Stimulated activated CD4-positive, alpha-beta T cell treated with anti-CD3 and anti-CD28 coated beads, Interleukin-4, amount 100 ng/mL, for 1 hour (primary cell): ENCODE results near the gene CARD6.
"Not testable (repeated sequence)": the region's sequence is repeated elsewhere in the genome, so short reads cannot be mapped to it uniquely, and the experiment has no call there.

Experiments used
- DNase-seq: peaks from one replicate; pipeline ENCODE4 v3.0.0-alpha.2; 2020

Gene CARD6

DNA sequence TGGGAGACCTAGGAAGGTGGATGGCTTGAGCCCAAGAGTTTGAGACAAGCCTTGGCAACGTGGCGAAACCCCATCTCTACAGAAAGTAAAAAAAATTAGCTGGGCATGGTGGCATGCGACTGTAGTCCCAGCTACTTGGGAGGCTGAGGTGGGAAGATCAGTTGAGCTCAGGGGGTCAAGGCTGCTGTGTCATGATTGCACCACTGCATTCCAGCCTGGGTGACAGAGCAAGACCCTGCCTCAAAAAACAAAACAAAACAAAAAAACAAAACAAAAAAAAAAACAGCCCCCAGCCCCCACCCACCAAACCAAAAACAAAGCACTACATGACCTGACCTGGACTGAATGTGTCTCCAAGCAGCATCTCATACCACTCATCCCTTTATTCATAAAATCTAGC is 34.8 kb downstream of the CARD6 start:
- no peak for DNase-seq

DNA sequence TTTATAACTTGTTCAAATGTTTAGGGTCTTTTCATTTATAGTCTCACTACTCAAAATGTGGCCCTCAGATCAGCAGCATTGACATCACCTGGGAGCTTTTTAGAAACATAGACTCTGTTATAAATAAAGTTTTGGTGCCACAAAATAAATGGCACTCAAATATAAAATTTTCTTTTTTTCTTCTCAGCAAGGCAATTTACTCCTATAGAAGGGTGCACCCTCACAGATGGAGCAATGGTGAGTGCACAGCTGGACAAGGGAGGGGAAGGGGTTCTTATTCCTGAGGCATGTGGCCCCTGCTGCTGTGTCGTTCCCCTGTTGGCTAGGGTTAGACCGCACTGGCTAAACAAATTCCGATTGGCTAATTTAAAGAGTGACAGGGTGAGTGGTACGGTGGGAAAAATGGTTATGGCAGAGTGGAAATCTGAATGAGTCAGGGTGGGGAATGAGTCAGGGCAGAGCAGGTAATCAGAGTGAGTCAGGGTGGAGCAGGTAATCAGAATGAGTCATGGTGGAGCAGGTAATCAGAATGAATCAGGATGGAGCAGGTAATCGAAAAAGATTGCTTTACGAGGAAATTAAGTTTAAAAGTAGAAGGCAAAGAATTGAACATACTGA is 36.3 kb downstream of the CARD6 start:
- DNase-seq = no peak

DNA sequence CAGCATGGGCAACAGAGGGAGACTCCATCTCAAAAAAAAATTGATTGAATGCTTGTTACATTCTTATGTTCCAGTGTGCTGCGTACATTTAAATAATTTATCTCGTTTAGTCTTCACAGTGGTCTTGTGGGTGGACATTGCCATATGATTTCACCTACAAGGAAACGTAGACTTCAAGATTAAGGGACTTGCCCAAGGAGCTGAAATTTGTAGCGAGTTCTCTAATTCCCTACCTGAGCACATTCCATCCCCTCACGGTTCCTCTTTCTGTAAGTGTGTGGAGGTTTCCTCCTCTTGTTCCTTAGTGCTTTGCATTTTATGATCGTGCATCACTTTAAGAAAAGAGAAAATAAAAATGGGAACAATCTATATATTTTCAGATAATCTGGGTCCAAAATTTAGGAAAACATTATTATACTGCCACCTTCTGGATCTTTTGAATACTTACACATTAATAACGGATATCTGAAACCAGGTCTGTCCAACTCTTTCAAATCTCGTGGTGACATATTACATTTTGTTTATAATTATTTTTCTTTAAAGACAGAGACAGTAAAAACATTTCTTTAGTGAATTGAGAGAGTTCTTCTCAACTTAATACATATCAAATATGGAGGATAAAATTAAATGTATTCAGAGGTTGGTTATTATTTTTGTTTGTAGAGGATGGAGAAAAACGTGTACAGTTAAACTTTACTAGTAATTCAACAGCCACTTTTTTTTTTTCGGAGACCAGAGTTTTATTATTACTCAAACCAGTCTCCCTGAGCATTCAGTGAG is 38.2 kb downstream of the CARD6 start:
- no peak for DNase-seq

DNA sequence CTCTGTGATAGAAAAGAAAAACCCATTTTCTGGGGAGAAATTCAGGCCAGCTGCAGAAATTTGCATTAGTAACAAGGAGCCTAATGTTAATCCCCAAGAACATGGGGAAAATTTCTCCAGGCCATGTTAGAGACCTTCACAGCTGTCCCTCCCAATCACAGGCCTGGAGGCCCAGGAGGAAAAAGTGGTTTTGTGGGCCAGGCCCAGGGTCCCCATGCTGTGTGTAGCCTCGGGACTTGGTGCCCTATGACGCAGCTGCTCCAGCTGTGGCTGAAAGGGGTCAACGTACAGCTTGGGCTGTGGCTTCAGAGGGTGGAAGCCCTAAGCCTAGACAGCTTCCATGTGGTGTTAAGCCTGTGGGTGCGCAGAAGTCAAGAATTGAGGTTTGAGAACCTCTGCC is 41.1 kb downstream of the CARD6 start:
- no peak for DNase-seq

DNA sequence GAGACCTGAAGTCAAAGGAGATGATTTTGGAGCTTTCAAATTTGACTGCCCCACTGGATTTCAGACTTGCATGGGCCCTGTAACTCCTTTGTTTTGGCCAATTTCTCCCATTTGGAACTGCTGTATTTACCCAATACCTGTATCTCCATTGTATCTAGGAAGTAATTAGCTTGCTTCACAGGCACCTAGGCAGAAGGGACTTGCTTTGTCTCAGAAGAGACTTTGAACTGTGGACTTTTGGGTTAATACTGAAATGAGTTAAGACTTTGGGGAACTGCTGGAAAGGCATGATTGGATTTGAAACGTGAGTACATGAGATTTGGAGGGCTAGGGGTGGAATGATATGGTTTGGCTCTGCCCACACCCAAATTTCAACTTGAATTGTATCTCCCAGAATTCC is 41.9 kb downstream of the CARD6 start:
- not testable (repeated sequence) for DNase-seq

DNA sequence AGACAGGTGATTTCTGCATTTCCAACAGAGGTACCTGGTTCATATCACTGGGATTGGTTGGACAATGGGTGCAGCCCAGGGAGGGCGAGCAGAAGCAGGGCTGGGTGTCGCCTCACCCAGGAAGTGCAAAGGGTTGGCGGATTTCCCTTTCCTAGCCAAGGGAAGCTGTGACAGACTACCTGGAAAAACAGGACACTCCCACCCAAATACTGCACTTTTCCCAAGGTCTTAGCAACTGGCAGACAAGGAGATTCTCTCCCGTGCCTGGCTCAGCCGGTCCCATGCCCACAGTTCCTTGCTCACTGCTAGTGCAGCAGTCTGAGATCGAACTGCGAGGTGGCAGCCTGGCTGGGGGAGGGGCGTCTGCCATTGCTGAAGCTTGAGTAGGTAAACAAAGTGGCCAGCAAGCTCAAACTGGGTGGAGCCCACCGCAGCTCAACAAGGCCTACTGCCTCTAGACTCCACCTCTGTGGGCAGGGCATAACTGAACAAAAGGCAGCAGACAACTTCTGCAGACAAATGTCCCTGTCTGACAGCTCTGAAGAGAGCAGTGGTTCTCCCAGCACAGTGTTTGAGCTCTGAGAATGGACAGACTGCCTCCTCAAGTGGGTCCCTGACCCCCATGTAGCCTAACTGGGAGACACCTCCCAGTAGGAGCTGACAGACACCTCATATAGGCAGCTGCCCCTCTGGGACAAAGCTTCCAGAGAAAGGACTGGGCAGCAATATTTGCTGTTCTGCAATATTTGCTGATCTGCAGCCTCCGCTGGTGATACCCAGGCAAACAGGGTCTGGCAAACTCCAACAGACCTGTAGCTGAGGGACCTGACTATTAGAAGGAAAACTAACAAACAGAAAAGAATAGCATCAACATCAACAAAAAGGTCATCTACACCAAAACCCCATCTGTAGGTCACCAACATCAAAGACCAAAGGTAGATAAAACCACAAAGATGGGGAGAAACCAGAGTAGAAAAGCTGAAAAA is 54.6 kb downstream of the CARD6 start:
- not testable (repeated sequence) for DNase-seq

DNA sequence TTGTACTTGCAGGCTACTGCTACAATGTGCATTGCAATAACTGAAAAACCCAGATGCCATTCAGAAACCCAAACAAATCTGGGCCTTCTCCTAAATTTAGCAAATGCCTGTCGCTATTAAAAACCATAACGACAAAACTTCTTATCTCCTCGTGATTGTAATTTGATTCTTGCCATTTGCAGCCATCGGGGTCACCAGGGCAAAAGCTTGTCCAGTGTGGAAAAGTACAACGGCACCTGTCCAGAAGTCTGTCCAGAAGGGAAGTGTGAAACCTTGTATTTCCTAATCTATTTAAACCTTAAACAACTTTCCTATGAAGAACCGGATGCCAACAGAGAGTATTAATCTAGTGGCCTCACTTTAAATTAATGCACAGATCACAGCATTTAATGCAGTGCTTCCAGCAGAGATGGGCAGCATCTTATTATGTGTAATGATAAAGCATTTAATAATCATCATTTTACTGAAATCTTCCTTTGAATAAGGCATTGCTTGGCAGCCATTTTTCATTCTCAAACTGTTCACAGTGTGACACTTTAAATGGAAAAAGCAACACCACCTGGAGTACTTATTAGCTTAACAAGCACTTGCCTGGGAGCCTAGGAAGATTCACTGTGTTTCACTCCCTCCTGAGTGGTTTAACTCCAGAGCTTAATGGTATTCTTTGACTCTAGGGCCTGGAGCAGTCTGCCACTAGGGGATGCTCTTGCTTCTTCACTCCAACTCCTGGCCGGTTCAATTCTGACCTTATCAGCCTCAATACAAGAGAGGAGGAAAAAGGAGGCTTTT is 63.2 kb downstream of the CARD6 start:
- peak; percentile 12 for DNase-seq

DNA sequence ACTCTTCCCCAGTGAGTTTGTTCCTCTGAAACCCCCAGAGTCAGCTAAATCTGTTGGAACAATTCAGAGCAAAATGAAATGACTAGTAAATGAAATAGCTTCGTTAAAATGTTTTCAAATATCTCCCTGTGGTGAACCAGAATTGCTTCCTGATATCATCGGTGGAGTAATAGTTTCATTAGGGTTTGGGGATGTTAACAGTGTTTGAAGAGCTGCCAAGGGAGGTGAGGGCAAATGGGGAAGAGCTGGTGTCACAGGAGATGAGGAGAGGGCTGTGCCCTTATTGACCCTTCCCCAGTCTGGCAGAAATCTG is 63.8 kb downstream of the CARD6 start:
- no peak for DNase-seq

DNA sequence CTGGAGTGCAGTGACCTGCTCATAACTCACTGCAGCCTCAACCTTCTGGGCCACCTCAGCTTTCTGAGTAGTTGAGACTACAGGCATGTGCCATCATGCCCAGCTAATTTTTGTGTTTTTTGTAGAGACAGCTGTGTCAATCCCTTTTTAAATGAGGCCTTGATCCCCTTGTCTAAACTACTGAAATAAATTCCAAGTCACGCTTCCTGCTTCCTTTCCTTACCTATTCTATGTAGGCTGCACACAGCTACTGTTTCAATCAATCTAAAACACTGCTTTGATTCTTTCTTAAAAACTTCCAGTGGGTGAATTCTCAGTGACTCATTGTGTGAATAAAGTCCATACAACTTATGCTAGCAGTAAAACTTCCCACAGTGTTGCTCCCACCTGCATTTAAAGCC is 65.2 kb downstream of the CARD6 start:
- DNase-seq = no peak

DNA sequence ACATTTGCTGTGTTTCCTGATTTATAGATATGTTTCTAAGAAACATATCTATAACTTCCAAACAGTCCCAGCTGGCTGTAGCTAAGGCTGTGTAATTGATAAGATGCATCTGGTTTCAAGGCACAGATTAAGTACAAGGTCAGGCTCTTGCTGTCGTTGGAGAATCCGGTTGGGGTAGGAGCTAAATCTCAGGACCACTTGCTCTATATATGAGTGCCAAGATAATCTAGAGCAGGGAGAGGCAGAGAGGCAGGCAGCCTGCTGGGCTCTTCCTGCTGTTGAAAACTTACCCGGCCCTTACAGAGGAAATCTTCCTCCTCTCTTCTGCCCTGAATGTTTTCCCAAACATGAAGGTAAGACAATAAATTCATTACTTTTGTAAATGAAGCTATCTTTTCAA is 68.1 kb downstream of the CARD6 start, which contains the start of gene C7:
TSS of gene C7 (plus strand) at position 234 of the 400 bp plus-strand sequence. CDS start at position 348, 114 bp downstream.
- DNase-seq = no peak

DNA sequence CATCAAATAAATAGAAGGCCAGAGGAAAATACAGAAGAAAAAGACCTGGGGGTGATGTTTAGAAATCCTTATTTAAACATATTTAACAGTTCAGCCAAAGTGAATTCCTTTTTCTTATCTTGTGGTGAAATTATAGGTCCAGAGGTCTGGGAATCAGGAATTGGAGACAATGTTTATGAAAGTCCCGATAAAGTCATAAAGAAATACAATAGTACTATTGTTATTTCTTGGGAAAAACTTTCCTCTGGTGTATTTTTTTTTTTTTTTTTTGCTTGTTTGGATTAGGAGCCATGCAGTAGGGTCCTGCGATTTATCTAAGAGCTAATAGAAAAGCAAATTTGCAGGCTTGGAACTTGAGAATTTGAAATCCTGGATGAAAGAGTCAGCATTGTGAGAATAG is 68.6 kb downstream of the CARD6 start:
- DNase-seq = no peak
